HG03108 (cell line): ENCODE results near the gene AKT3.

Experiments used
- ATAC-seq: cut with Tn5 transposase; IDR thresholded peaks from one replicate; pipeline ENCODE4 v1.9.1; 2021; ENCODE audit warnings: moderate library complexity; ENCODE audit not compliant: unreplicated experiment

AKT3 gene

GRCh38 chr1:243493156-243494129 lies 356.6 kb downstream of the AKT3 start:
- no peak for ATAC-seq

- ATAC-seq: no peak
These were observed 359.0 kb downstream of the AKT3 start for GRCh38 chr1:243490748-243491686.

- ATAC-seq: no peak
These were observed 360.1 kb downstream of the AKT3 start for GRCh38 chr1:243489681-243490546.

GRCh38 chr1:243489158-243489527 lies 360.9 kb downstream of the AKT3 start:
- ATAC-seq: no peak

GRCh38 chr1:243488459-243489157 lies 361.4 kb downstream of the AKT3 start:
- ATAC-seq: no peak

- ATAC-seq: no peak
These were observed 362.3 kb downstream of the AKT3 start for GRCh38 chr1:243487649-243488227.

- ATAC-seq: no peak
These were observed 362.9 kb downstream of the AKT3 start for GRCh38 chr1:243487036-243487648.

- ATAC-seq: no peak
These were observed 366.1 kb downstream of the AKT3 start for GRCh38 chr1:243483952-243484351.

- no peak for ATAC-seq
These were observed 366.8 kb downstream of the AKT3 start for GRCh38 chr1:243483071-243483771.

- ATAC-seq: no peak
These were observed 367.7 kb downstream of the AKT3 start for GRCh38 chr1:243482141-243483022.

GRCh38 chr1:243481101-243481500 lies 368.9 kb downstream of the AKT3 start:
- no peak for ATAC-seq

- ATAC-seq: no peak
These were observed 372.2 kb downstream of the AKT3 start for GRCh38 chr1:243477731-243478290.

GRCh38 chr1:243475966-243476365 lies 374.1 kb downstream of the AKT3 start:
- ATAC-seq: no peak

- no peak for ATAC-seq
These were observed 375.1 kb downstream of the AKT3 start for GRCh38 chr1:243474906-243475305.

- ATAC-seq: no peak
These were observed 375.7 kb downstream of the AKT3 start for GRCh38 chr1:243474136-243474881.
